Activated CD4-positive, alpha-beta T cell treated with anti-CD3 and anti-CD28 coated beads for 36 hours (primary cell): Measurements from ENCODE around the gene HTD2. TPM values are rescaled to one million over a fixed set of nuclear protein-coding genes. Genes with fewer than 3 reads are reported as not detected.

ENCODE experiments used
- ATAC-seq: fragments of 200-7000 bp; cut with Tn5 transposase; one replicate; pipeline ENCODE4 v1.10.0; 2021; ENCODE audit warnings: mild to moderate bottlenecking, moderate library complexity
- CTCF ChIA-PET: fragments of 350-600 bp; sonication (Branson Sonifier 250); formaldehyde crosslinking; loops from one replicate; lab custom pipeline; 2021; ENCODE audit warnings: antibody characterized with exemption; lab: Charles Lee
- POLR2A ChIA-PET: fragments of 350-600 bp; sonication (Branson Sonifier 250); formaldehyde crosslinking; loops from one replicate; lab custom pipeline; 2021; ENCODE audit warnings: antibody characterized with exemption, inconsistent platforms; lab: Charles Lee
- DNase-seq: peaks from one replicate; pipeline ENCODE4 v3.0.0-alpha.2; 2020
- H3K27ac Mint-ChIP-seq: one replicate; pipeline ENCODE4 v1.8.0; 2021; ENCODE audit warnings: mixed read lengths
- H3K27me3 Mint-ChIP-seq: one replicate; pipeline ENCODE4 v1.8.0; 2021; ENCODE audit warnings: mixed read lengths
- H3K36me3 Mint-ChIP-seq: one replicate; pipeline ENCODE4 v1.8.0; 2021; ENCODE audit warnings: low read depth, mixed read lengths
- H3K4me1 Mint-ChIP-seq: one replicate; pipeline ENCODE4 v1.8.0; 2021; ENCODE audit warnings: mixed read lengths
- H3K4me3 Mint-ChIP-seq: one replicate; pipeline ENCODE4 v1.8.0; 2021; ENCODE audit warnings: mild to moderate bottlenecking, moderate library complexity, mixed read lengths
- H3K9me3 Mint-ChIP-seq: one replicate; pipeline ENCODE4 v1.8.0; 2021; ENCODE audit warnings: low read depth, mixed read lengths
- intact Hi-C, 2 experiments: fragments of 100-400 bp; cut with DNase I in 1 of 2; cut with micrococcal nuclease in 1 of 2; formaldehyde crosslinking; loops; one replicate each; pipeline versions ENCODE4 v1.14.2 to v1.15.1; 2022 to 2024; cut with DNase I, micrococcal nuclease
- total RNA-seq, 2 experiments: library from RNA; stranded (reverse); gene quantifications; one replicate each; pipeline ENCODE4 v1.2.3, GENCODE V29; 2021

The HTD2 gene
- total RNA-seq, 2 experiments from 2014 or later, result 2.3 to 7.9 TPM

- Mint-ChIP-seq H3K4me1 (peaks cover 40% of the 10 kb centered on the region), H3K4me3 (peak overlapping the region; percentile 29), H3K36me3 (peaks cover 5% of the 10 kb centered on the region), H3K27me3 (no peaks in the 10 kb centered on the region), H3K9me3 (no peaks in the 10 kb centered on the region), H3K27ac (peak overlapping the region; percentile 86)
- ChIA-PET CTCF (interaction anchor here (0.9 to 9.5 kb wide), 10 partner anchors 9 to 167 kb away, joined by 3 to 72 read pairs (median 4); partner anchors contain the start of genes HTD2, PXK and RPP14), POLR2A (interaction anchor here (0.6 to 1.3 kb wide), 3 partner anchors 9 to 17 kb away, joined by 3 to 5 read pairs (median 4); partner anchors contain the start of genes HTD2 and RPP14)
- ATAC-seq (peak; percentile 88), DNase-seq (no peak)
- intact Hi-C loops, result loop anchor here (1.0 to 5.0 kb wide), 8 partner anchors 9 to 729 kb away; partner anchors contain the start of genes HTD2 (in 2 of the 2), RPP14 (in 2 of the 2), CFAP20DC (in 1 of the 2) and PDHB (in 1 of the 2)
Measured at GRCh38 chr3:58323529-58324390, 17.4 kb downstream of the HTD2 start.

GRCh38 chr3:58324391-58325390 is 18.4 kb downstream of the HTD2 start:
- Mint-ChIP-seq H3K36me3 (peaks cover 2% of the 10 kb centered on the region), H3K4me3 (peak overlapping the region; percentile 29), H3K4me1 (peaks cover 40% of the 10 kb centered on the region), H3K27me3 (no peaks in the 10 kb centered on the region), H3K9me3 (no peaks in the 10 kb centered on the region), H3K27ac (peak overlapping the region; percentile 86)
- POLR2A ChIA-PET, result interaction anchor here (0.8 to 1.4 kb wide), 3 partner anchors 10 to 18 kb away, joined by 4 to 5 read pairs (median 4); partner anchors contain the start of genes HTD2 and RPP14
- CTCF ChIA-PET, result interaction anchor here (0.5 to 9.5 kb wide), 14 partner anchors 8 to 335 kb away, joined by 3 to 72 read pairs (median 4); partner anchors contain the start of genes HTD2, PXK and RPP14
- DNase-seq, result no peak
- intact Hi-C loops, result loop anchor here (1.0 to 5.0 kb wide), 8 partner anchors 8 to 728 kb away; partner anchors contain the start of genes HTD2 (in 2 of the 2), RPP14 (in 2 of the 2), CFAP20DC (in 1 of the 2) and PDHB (in 1 of the 2)
- ATAC-seq, result peak; percentile 62

- CTCF ChIA-PET, result interaction anchor here (0.6 to 9.5 kb wide), 5 partner anchors 12 to 25 kb away, joined by 3 to 72 read pairs (median 5); partner anchors contain the start of genes HTD2 and RPP14
- DNase-seq, result no peak
- H3K27me3 Mint-ChIP-seq, result no peaks in the 10 kb centered on the region
- no peaks in the 10 kb centered on the region for H3K9me3 Mint-ChIP-seq
- peaks cover 2% of the 10 kb centered on the region for H3K36me3 Mint-ChIP-seq
- no peak overlapping the region for H3K4me3 Mint-ChIP-seq
- ATAC-seq, result no peak
- H3K27ac Mint-ChIP-seq, result peak overlapping the region; percentile 82
- intact Hi-C loops, result no loop called here
- peaks cover 40% of the 10 kb centered on the region for H3K4me1 Mint-ChIP-seq
- POLR2A ChIA-PET, result interaction anchor here (1.4 kb wide), 1 partner anchor 10 kb away, joined by 4 read pairs; no protein-coding TSS in a partner anchor
Measured at GRCh38 chr3:58325525-58325992, 19.2 kb downstream of the HTD2 start.

GRCh38 chr3:58326267-58326900 is 20.1 kb downstream of the HTD2 start:
- DNase-seq (no peak), ATAC-seq (no peak)
- intact Hi-C loops, result no loop called here
- H3K4me1 Mint-ChIP-seq, result peaks cover 36% of the 10 kb centered on the region
- H3K27ac Mint-ChIP-seq, result peak overlapping the region; percentile 65
- no peaks in the 10 kb centered on the region for H3K9me3 Mint-ChIP-seq
- ChIA-PET CTCF (interaction anchor here (0.9 to 9.5 kb wide), 3 partner anchors 19 to 169 kb away, joined by 3 to 72 read pairs (median 3); partner anchors contain the start of genes HTD2 and RPP14), POLR2A (no interaction called here)
- no peaks in the 10 kb centered on the region for H3K36me3 Mint-ChIP-seq
- H3K4me3 Mint-ChIP-seq, result no peak overlapping the region
- H3K27me3 Mint-ChIP-seq, result no peaks in the 10 kb centered on the region

GRCh38 chr3:58329150-58329921 is 23.0 kb downstream of the HTD2 start:
- H3K27ac Mint-ChIP-seq, result no peak overlapping the region
- ChIA-PET CTCF (interaction anchor here (0.7 to 9.4 kb wide), 3 partner anchors 22 to 146 kb away, joined by 3 to 58 read pairs (median 6); partner anchors contain the start of genes HTD2 and RPP14), POLR2A (no interaction called here)
- peaks cover 29% of the 10 kb centered on the region for H3K4me1 Mint-ChIP-seq
- intact Hi-C loops, result no loop called here
- no peak overlapping the region for H3K4me3 Mint-ChIP-seq
- peaks cover 2% of the 10 kb centered on the region for H3K36me3 Mint-ChIP-seq
- no peaks in the 10 kb centered on the region for H3K9me3 Mint-ChIP-seq
- ATAC-seq (no peak), DNase-seq (no peak)
- H3K27me3 Mint-ChIP-seq, result no peaks in the 10 kb centered on the region

- POLR2A ChIA-PET, result no interaction called here
- Mint-ChIP-seq H3K9me3 (no peaks in the 10 kb centered on the region), H3K4me1 (peaks cover 28% of the 10 kb centered on the region), H3K27me3 (no peaks in the 10 kb centered on the region), H3K36me3 (peaks cover 2% of the 10 kb centered on the region), H3K4me3 (no peak overlapping the region), H3K27ac (no peak overlapping the region)
- intact Hi-C loops, result loop anchor here in 1 of 2 experiments (5.0 kb wide), 1 partner anchor 162 kb away; the partner anchor contains the start of gene KCTD6
- CTCF ChIA-PET, result interaction anchor here (1.0 to 9.4 kb wide), 3 partner anchors 23 to 161 kb away, joined by 5 to 58 read pairs (median 6); partner anchors contain the start of genes HTD2, KCTD6 and RPP14
- DNase-seq, result no peak
- ATAC-seq, result no peak
Measured at GRCh38 chr3:58329922-58330413, 23.6 kb downstream of the HTD2 start.

- Mint-ChIP-seq H3K27ac (peak overlapping the region; percentile 78), H3K9me3 (no peaks in the 10 kb centered on the region), H3K4me1 (peaks cover 30% of the 10 kb centered on the region), H3K36me3 (peaks cover 10% of the 10 kb centered on the region), H3K27me3 (no peaks in the 10 kb centered on the region), H3K4me3 (peak overlapping the region; percentile 100)
- DNase-seq, result no peak
- no peak for ATAC-seq
- CTCF ChIA-PET, result interaction anchor here (0.6 to 9.4 kb wide), 4 partner anchors 8 to 146 kb away, joined by 3 to 58 read pairs (median 5); partner anchors contain the start of genes HTD2 and RPP14
- POLR2A ChIA-PET, result no interaction called here
- intact Hi-C loops, result loop anchor here (1.0 to 5.0 kb wide), 6 partner anchors 7 to 161 kb away; partner anchors contain the start of genes KCTD6 (in 2 of the 2), ABHD6 (in 1 of the 2), HTD2 (in 1 of the 2) and PDHB (in 1 of the 2)
Measured at GRCh38 chr3:58331593-58332152, 25.4 kb downstream of the HTD2 start.

GRCh38 chr3:58332575-58333188 is 26.4 kb downstream of the HTD2 start, which contains the start of gene PXK:
PXK (plus strand) TSS chr3:58332892; CDS start chr3:58332989, 97 bp downstream.
- Mint-ChIP-seq H3K27me3 (no peaks in the 10 kb centered on the region), H3K4me1 (peaks cover 30% of the 10 kb centered on the region), H3K36me3 (peaks cover 10% of the 10 kb centered on the region), H3K4me3 (peak within 1 kb of the TSS; percentile 100), H3K27ac (peak within 1 kb of the TSS; percentile 96), H3K9me3 (no peaks in the 10 kb centered on the region)
- CTCF ChIA-PET, result interaction anchor here (1.3 to 9.4 kb wide), 3 partner anchors 9 to 25 kb away, joined by 5 to 58 read pairs (median 36); partner anchors contain the start of genes HTD2 and RPP14
- ATAC-seq (peak; percentile 84), DNase-seq (peak; percentile 89)
- intact Hi-C loops, result loop anchor here (1.0 to 5.0 kb wide), 6 partner anchors 8 to 160 kb away; partner anchors contain the start of genes KCTD6 (in 2 of the 2), ABHD6 (in 1 of the 2), HTD2 (in 1 of the 2) and PDHB (in 1 of the 2)
- POLR2A ChIA-PET, result no interaction called here
